DMS79 (cell line): ENCODE results near the gene CTSA.
"Not testable (repeated sequence)": the region's sequence is repeated elsewhere in the genome, so short reads cannot be mapped to it uniquely, and the experiment has no call there.

ENCODE experiments used
- DNase-seq: peaks from one replicate; lab custom pipeline; 2025; lab: John Stamatoyannopoulos, UW

Gene CTSA

DNA sequence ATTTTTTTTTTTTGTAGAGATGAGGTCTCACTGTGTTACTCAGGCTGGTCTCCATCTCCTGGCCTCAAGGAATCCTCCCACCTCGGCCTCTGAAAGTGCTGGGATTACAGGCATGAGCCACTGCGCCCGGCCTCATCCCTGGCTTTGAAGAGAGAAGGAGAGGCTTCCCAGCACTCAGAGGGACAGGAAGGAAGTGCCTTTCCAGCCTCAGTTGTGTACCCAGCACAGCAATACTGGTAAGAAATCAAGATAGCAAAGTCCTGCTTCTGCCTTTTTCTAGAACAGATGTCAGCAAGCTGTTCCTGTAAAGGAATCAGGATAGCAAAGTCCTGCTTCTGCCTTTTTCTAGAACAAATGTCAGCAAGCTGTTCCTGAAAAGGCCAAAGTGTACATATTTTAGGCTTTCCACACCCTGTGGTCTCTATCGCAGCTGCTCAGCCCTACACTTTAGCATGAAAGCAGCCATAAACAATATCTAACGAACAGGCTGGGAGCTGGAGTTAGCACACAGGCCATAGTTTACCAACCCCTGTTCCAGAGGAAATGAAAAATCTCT is 27.1 kb downstream of the CTSA start:
- DNase-seq, result no peak

DNA sequence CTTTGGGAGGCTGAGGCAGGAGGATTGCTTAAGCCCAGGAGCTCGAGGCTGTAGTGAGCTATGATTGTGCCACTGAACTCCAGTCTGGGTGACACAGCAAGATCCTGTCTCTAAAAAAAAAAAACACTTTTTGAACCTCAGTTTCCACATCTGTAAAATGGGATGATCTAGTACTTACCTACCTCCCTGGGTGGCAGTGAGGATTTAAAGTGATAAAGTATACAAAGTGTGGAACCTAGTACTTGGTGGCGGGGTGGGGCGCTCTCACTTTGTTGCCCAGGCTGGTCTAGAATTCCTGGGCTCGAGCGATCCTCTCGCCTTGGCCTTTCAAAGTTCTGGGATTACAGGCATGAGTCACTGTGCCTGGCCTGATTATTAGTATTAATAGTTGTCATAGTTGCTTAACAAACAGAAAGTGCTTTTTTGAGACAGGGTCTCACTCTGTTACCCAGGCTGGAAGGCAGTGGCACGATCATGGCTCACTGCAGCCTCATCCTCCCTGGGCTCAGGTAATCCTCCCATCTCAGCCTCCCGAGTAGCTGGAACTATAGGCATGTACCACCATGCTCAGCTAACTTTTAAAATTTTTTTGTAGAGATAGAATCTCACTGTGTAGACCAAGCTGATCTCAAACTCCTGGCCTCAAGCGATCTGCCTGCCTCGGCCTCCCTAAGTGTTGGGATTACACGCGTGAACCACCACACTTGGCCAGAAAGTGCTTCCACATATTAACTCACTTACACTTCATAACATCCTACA is 27.8 kb downstream of the CTSA start:
- DNase-seq, result no peak

DNA sequence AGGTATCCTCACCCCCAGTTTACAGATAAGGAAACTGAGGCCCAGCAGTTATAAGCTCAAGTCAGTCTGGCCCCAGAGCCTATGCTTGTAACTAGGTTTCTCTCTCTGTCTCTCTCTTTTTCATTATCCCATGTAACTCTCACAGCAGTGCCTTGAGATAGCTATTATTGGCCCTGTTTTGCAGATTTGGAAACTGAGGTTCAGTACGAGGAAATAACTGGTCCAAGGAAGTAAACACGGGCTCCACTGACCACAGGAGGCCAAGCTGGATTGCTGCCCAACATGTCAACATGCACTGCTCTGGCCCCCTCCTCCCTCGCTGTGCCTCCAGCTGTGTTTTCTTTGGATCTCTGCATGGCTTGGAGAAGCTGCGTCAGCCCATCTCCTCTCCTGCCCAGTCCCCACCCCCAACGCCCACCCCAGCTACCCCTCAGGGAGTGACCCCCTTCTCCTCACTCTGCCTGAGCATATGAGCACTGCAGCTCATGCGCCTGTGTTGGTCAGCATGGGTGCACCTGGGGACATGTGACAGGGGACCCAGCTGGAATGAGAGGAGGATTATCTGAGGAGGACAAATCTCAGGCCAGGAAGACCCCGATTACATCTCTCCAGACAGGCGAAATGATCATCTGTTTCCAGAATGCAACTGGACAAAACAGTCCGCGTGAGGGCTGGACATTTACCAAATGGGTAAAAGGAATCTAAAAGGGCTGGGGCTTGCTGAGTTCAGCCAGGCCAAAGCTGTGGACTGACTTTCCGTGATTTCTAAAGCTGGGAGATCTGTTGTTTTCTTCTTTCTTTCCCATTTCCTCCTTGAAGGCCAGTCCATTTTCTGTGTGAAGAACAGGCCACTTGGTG is 28.6 kb downstream of the CTSA start:
- DNase-seq, result no peak

DNA sequence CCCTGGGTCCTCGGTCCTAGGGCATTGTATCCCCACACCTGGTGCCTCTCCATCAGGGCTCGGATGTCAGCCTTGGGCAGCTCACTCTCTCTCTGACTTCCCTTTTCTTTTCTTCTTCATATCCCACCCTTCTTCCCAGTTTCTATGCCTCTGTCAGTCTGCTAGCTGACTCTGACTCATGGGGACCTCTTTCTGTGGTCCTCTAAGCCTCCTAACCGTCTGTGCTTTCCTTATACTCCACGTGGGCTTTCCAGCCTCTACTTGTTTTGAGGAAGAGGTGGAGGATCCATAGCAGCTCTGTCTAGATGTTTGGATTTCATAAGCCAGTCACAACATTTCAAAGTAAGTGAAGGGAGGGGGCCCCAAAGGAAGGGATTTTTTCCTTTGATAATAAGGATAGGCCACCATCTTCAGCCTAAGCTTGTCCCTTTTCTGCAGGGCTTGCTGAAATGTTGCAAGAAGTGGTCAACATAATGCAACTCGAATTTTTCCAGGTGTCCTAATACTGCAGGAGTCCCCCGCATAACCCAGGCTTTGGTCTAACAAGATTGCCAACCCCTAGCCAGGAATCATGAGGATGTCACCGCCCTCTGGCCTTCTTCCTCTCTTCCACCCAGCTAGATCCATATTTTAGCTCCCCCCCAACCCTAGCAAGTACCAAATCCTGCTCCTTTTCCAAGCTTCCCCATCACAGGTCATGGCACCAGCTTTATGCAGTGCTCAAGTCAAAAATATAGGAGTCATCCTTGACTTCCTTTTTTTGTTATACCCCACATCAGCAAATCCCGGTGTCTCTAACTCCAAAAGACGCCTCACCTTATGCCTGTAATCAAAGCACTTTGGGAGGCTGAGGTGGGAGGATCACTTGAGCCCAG is 29.6 kb downstream of the CTSA start:
- DNase-seq, result no peak

DNA sequence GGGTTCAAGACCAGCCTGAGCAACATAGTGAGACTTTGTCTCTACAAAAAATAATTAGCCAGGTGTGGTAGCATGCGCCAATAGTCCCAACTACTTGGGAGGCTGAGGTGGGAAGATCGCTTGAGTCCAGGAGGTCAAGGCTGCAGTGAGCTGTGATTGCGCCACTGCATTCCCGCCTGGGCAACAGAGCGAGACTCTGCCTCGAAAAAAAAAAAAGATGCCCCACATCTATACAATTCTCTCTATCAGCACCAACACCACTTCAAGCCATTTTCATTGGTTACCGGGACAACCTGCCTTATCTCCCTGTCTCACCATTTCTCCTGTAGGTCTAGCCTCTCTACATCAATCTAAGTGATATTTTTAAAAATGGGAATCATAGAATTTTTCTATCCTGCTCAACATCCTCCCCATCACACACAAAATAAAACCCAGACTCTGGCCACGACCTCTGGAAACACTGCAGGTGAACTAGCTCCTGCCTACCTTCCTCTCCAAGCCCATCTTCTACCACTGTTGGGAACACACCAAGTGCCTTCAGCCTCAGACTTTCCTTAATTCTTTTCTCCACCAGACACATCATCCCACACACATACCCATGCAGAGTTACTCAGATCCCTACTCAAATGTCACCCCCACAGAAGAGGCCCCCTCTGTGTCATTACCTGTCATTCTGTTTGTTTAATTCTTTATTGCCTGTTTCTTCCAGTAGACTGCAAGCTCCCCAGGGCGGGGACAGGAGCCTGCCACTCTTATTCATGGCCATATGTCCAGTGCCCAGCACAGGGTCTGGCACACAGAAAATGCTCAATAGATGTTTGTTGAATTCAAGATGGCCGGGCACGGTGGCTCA is 30.4 kb downstream of the CTSA start:
- no peak for DNase-seq

DNA sequence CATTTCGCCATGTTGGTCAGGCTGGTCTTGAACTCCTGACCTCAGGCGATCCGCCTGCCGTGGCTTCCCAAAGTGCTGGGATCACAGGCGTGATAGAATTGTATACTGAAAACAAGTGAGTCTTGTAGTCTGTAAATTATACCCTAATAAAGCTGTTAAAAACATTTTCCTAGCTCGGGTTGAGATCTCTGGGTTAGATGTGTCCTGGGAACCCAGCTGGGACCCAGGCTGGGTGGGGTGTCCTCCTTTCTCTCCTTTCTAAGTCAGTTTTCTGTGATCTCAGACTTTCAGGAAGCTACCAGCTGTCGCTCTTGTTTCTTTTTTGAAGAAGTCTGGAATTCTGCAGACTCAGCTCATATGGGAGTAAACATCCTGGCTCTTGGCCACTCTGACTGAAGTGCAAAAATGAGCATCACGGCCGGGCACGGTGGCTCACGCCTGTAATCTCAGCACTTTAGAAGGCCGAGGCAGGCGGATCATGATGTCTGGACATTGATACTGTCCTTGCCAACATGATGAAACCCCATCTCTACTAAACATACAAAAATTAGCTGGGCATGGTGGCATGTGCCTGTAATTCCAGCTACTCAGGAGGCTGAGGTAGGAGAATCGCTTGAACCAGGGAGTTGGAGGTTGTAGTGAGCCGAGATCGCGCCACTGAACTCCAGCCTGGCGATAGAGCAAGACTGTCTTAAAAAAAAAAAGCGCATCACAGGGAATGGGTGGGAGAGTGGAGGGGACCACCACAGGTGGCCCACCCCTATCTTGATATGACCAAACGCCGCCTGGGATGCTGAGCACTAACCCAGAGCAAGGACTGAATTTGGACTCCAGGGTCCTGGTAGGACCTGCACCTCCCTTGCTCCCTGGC is 33.5 kb downstream of the CTSA start:
- no peak for DNase-seq

DNA sequence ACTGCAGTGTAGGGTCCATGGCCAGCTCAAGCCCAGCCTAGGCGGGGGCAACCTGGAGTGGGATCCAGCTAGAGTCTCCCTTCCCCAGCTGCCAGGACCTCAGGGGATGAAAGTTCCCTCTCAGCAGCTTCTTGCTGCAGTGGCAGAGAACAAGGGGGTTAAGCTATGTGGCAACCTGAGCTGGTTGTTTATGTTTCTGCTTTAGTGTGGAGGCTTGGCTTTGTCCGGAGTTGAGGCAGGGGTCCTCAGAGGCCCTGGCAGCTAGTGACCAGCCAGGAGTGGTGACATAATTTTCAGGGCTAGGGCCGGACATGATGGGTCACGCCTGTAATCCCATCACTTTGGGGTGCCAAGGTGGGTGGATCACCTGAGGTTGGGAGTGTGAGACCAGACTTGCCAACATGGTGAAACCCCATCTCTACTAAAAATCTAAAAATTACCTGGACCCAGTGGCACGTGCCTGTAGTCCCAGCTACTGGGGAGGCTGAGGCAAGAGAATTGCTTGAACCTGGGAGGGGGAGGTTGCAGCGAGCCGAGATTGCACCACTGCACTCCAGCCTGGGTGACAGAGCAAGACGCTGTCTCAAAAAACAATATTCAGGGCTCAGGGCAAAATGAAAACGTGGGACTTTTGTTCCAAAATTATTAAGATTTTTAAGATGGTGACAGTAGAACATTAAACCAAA is 34.8 kb downstream of the CTSA start:
- DNase-seq, result no peak

DNA sequence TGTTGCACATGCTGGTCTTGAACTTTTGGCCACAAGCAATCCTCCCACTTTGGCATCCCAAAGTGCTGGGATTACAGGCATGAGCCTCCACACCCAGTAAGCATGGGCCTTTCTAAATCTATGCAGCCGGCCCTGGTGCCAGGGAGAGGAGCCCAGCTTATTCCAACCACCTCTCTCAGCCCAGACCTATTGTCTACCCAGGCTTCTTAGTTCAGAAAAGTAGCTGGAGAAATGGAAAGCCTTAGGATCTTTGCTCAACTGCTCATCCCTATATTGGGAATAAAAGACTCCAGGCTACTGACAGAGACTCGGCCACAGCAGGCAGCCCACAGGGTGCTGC is 35.6 kb downstream of the CTSA start:
- DNase-seq, result no peak

DNA sequence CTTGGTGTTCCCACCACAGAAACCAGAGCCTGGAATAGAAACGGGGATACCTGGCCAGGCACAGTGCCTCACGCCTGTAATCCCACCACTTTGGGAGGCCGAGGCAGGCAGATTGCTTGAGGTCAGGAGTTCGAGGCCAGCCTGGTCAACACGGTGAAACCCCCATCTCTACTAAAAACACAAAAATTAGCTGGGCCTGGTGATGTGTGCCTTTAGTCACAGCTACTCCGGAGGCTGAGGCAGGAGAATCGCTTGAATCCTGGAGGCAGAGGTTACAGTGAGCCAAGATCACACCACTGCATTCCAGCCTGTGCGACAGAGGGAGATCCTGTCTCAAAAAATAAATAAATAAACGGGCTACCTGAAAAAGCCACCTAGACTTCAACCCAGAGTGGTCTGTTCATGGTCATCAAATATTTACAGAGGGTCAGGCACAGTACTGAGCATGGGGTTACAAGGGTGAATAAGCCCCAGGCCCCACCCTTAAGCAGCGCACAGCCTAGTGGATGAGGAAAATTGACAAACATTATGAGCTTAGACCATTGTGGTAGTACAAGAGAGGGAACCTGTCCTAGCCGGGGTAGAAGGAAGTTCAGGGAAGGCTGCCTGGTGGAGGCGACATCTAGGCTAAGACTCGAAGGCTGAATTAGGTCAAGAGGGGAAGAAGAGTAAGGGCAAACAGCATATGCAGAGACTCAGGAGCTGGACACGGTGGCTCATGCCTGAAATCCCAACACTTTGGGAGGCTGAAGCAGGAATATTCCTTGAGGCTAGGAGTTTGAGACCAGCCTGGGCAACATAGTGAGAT is 36.1 kb downstream of the CTSA start:
- DNase-seq, result no peak

DNA sequence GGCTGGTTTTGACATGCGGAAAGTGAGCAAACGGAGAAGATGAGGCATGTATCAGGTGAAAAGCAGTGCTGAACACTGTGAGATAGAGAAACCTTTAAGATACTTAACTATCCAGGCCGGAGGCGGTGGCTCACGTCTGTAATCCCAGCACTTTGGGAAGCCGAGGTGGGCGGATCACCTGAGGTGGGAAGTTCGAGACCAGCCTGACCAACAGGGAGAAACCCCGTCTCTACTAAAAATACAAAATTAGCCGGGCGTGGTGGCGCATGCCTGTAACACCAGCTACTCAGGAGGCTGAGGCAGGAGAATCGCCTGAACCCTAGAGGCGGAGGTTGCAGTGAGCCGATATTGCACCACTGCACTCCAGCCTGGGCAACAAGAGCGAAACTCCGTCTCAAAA is 40.5 kb downstream of the CTSA start:
- not testable (repeated sequence) for DNase-seq

DNA sequence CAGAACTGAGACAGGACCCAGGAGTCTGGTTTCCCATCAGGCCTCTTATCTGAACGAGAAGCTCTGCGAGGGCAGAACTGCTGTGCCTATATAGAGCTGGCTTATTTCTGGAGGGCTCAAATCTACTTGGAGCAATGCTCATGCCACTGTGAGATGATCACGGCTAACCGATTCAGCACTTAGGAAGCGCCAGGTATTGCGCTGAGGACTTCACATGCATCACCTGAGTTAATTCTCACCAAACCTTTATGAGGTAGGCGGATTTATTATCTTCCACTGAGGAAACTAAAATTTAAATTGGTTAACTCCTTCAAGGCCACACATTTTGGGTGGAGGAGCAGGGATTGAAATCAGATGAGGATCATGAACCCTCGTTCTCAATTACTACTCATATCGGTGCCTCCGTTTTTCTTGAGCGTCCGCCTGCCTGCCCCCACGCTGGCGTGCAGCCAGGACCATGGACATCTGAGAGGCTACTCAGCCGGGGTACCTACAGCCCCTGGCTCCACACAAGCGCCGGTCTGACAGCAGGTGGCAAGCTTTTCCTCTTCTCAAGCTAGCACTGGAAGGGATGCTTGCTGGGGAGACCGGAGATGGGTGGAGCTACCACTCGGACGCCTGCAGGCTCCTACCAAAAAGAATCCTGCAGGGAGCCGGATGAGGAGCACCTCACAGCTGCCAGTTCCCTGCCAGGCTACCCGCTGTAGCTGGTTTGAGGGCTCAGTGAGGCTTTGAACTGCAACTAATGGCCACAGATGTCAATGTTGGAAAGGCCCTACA is 42.3 kb downstream of the CTSA start:
- peak; percentile 60 for DNase-seq

DNA sequence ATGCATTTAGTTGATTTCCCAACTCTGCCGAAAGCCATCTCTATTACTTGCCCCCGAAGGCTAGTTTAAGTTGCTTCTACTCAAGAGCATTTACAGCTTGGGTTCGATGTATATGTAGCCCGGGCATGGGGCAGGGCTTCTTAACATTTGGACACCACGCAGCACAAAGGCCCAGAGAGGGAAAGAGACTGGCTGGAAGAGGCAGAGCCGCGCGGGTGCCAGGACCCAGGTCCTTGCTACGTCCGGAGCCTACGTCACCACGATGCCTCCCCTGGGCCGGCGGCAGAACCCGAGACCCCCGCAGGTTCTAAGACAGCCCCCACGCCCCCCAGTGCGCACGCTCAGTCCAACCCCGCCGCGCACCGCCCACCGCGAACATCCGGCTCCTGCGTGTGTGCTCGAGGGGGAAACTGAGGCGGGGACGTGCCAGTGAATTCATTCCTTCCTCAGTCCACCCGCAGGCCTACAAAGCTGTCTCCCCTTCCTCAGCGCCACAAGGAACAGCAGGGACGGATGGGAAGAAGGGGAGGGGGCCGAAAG is 43.0 kb downstream of the CTSA start:
- peak; percentile 29 for DNase-seq

DNA sequence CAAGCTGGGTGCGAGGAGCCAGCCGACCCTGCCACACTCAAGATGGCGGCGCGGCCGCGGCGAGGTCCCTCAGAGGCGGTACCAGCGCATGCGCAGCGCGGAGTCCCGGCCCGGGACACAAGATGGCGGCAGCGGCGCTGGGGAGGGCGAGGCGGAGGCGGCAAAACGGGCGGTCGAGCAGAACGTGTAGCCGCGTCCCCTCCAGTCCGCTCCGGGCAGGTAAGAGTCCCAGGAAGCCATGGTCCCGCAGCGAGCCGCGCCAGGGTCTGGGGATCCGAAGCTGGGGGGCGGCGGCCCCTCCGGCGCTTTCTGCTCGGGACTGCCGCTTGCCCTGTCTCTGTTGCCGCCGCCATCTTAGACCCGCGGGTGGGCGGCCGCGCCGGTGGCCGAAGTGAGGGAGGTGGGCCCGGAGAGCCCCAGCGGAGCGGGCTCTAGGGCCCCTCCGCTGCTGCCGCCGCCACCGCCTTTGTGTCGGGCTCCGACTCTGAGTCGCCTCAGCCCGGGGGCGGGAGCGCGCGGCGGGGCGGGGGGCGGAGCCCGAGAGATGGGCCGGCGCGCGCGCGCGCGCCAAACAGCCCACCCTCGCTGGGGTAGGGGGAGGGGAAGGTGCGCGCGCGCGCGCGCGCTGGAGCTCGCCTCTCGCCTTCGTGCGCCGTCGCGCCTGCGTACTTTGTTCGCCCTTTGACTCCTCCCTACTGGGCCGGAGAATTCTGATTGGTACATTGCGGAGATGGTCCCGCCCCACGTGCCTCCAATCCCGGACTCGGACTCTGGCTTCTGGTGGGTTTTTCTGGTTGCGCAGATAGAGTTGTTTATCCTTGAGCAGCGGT is 43.7 kb downstream of the CTSA start, which contains the start of gene PCIF1:
Gene PCIF1 (plus strand): TSS at position 98 of the 830 bp plus-strand sequence. CDS start 4,317 bp downstream, outside the sequence.
- DNase-seq, result peak; percentile 74

DNA sequence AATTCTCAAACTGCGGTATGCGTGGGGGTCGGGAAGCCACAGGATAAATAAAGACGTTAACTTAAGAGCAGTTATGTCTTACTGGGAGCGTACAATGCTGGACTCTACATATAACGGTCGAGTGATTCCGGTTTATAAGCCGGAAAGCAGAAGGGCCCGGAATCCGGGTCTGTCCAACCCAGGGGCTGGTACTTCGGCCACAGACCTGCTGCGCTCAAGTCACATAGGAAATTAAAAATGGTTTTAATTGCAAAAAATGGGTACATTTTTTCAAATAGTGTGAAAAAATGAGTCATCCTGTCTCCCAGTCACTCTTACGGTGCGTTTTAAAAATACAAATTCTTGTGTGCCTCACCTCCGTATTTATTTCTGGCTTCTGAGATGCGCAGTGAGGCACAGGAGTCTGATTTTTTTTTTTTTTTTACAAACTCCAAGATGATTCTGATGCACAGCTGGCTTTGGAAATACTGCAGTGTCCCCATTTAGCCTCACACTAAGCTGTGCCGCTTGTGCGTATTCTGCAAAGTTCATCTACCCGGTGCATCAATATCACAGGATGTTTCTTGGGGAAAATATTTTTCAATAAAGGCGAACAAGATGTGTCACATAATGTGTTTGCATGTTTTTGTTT is 44.4 kb downstream of the CTSA start:
- no peak for DNase-seq

DNA sequence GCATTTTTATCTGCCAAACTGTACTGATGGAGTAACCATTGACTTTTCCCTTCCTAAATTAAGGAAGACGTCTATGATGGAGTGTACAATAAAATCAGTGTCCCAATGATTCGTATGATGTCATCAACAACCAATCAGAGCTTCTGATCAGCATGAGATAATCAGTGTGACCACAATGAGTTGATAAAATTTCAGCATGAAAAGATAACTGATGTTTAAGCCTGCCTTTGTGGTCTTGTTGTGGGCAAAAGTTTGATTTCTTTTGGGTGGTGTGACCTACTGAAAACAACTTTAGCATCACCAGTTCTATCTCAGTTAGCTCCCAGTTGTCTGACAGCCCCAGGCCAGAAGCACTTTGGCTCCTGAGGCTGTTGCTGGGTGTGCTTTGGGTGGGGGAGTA is 46.6 kb downstream of the CTSA start:
- no peak for DNase-seq
